K562 (cell line): Measurements from ENCODE around the gene DYNLT2B. TPM values are rescaled to one million over a fixed set of nuclear protein-coding genes. Genes with fewer than 3 reads are reported as not detected.

Experiments used
- AFF4 ChIP-seq: sonication (generic); formaldehyde crosslinking; IDR thresholded peaks from 2 replicates; pipeline ENCODE4 v1.8.0; 2023; ENCODE audit warnings: mild to moderate bottlenecking, missing genetic modification reagents
- ARID2 ChIP-seq: fragments of 450-650 bp; IDR thresholded peaks from 2 replicates; pipeline ENCODE4 v1.6.1; 2017; ENCODE audit warnings: antibody characterized with exemption, mild to moderate bottlenecking
- JUN ChIP-seq, 2 experiments: sonication (generic) in 1 of 2; formaldehyde crosslinking in 1 of 2; IDR thresholded peaks; 2 replicates each; pipeline versions ENCODE4 v1.6.1 to v1.8.0; 2012 to 2022; ENCODE audit warnings: borderline replicate concordance in 2 of 2, mild to moderate bottlenecking in 2 of 2, improper control_type of control experiment in 1 of 2, low read depth in 1 of 2, low read length in 1 of 2, missing genetic modification reagents in 1 of 2
- LCOR ChIP-seq: sonication (generic); formaldehyde crosslinking; IDR thresholded peaks from 2 replicates; pipeline ENCODE4 v1.8.0; 2022; ENCODE audit warnings: mild to moderate bottlenecking, missing genetic modification reagents
- MAFK ChIP-seq: IDR thresholded peaks from 2 replicates; pipeline ENCODE4 v1.6.1; 2011; ENCODE audit warnings: low read length, improper control_type of control experiment
- POLR2A ChIP-seq: fragments of 450-650 bp; conservative IDR thresholded peaks from 2 replicates; pipeline ENCODE4 v1.6.1; 2016
- PREB ChIP-seq: sonication (generic); formaldehyde crosslinking; IDR thresholded peaks from 2 replicates; pipeline ENCODE4 v1.8.1; 2023; ENCODE audit warnings: mild to moderate bottlenecking, missing genetic modification reagents
- ZC3H4 ChIP-seq: sonication (generic); formaldehyde crosslinking; IDR thresholded peaks from 2 replicates; pipeline ENCODE4 v1.9.0; 2021; ENCODE audit warnings: missing genetic modification reagents, borderline replicate concordance
- ZNF140 ChIP-seq: fragments of 250-450 bp; sonication (Bioruptor Pico); IDR thresholded peaks from 2 replicates; pipeline ENCODE4 v1.8.0; 2021; ENCODE audit warnings: moderate library complexity, mild to moderate bottlenecking, inconsistent platforms
- ZNF239 ChIP-seq: fragments of 250-450 bp; sonication (Bioruptor Pico); IDR thresholded peaks from 2 replicates; pipeline ENCODE4 v1.4.0; 2020; ENCODE audit warnings: mild to moderate bottlenecking
- ZNF639 ChIP-seq, 2 experiments: fragments of 200-800 bp in 1 of 2; sonication (Bioruptor generic) in 1 of 2; sonication (generic) in 1 of 2; formaldehyde crosslinking in 1 of 2; IDR thresholded peaks in 1 of 2; conservative IDR thresholded peaks in 1 of 2; 2 replicates each; pipeline versions ENCODE4 v1.5.0 to v1.6.1; 2016 to 2020; ENCODE audit warnings: missing compliant biosample characterization in 1 of 2, missing genetic modification characterization in 1 of 2, missing genetic modification reagents in 1 of 2
- polyA plus RNA-seq, 8 experiments: library from polyadenylated mRNA; depleted of rRNA in 4 of 8; stranded (reverse) in 5 of 8; unstranded in 3 of 8; fragments of >200 nt; fragmentation: Nextera tagmentation in 2 of 8; fragmentation: Illumina TruSeq in 1 of 8; extraction: Ambion mirVana in 2 of 8; extraction: Trizol in 1 of 8; gene quantifications; 2 replicates each; pipeline versions ENCODE4 v1.2.1 to v1.2.3, GENCODE V29; 2011 to 2014; ENCODE audit warnings: inconsistent platforms in 1 of 8, missing spikeins in 1 of 8
- total RNA-seq, 7 experiments: library from RNA; depleted of rRNA in 6 of 7; stranded (reverse); fragments of >200 nt in 6 of 7; fragmentation: Illumina TruSeq in 2 of 7; extraction: Trizol in 2 of 7; gene quantifications; 2 replicates each; pipeline versions ENCODE4 v1.2.1 to v1.2.3, GENCODE V29; 2011 to 2021; ENCODE audit warnings: low replicate concordance in 1 of 7

DYNLT2B gene
- total and polyA plus RNA-seq, 9 of the 15 experiments (the other 6 are each of a cell fraction or from before 2014, with no cell fraction given), result 6.5 to 19.9 (median 8.7) TPM

- TF ChIP-seq JUN (IDR thresholded peaks at IDR 0.05; ENCODE audit: borderline replicate concordance, low read depth, low read length), result no peak
- no peak for TF ChIP-seq JUN (CRISPR knock-in tag; IDR thresholded peaks at IDR 0.05; ENCODE audit: borderline replicate concordance)
- TF ChIP-seq ZC3H4 (CRISPR knock-in tag), result no peak
- TF ChIP-seq LCOR (CRISPR knock-in tag), result no peak
- TF ChIP-seq ZNF140 (CRISPR knock-in tag), result no peak
- no peak for TF ChIP-seq POLR2A
- TF ChIP-seq AFF4 (CRISPR knock-in tag), result no peak
- TF ChIP-seq PREB (CRISPR knock-in tag), result no peak
- no peak for TF ChIP-seq ZNF239 (CRISPR knock-in tag)
- no peak for TF ChIP-seq ARID2
- TF ChIP-seq MAFK, result no peak
- no peak for TF ChIP-seq ZNF639 (CRISPR knock-in tag; conservative IDR thresholded peaks at IDR 0.05 in 1 of 2, IDR thresholded peaks at IDR 0.05 in 1 of 2)
Observed at GRCh38 chr3:196332168-196332567, 14.1 kb upstream of the DYNLT2B start (continued).
